Esophagus muscularis mucosa (tissue), 4 donors: Measurements from ENCODE around the gene TMEM121. TPM values are rescaled to one million over a fixed set of nuclear protein-coding genes. Genes with fewer than 3 reads are reported as not detected.
"Not testable (repeated sequence)": the region's sequence is repeated elsewhere in the genome, so short reads cannot be mapped to it uniquely, and the experiment has no call there.

Source experiments
- DNase-seq: peaks from one replicate; pipeline ENCODE4 v3.0.0-alpha.2; 2017; ENCODE audit errors: extremely low spot score
- H3K27ac ChIP-seq, 4 donors: fragments of 200-600 bp; sonication (generic); replicated peaks in 1 of 4; 1 replicate in 3 of 4; 2 replicates in 1 of 4; pipeline ENCODE4 v1.5.1; 2016 to 2019; ENCODE audit warnings: mild to moderate bottlenecking in 1 of 4
- H3K27me3 ChIP-seq, 4 donors: fragments of 200-600 bp; sonication (generic); one replicate each; pipeline versions ENCODE4 v1.5.1 to v1.6.0; 2016 to 2019
- H3K36me3 ChIP-seq, 4 donors: fragments of 200-600 bp; sonication (generic); one replicate each; pipeline ENCODE4 v1.5.1; 2016 to 2019
- H3K4me1 ChIP-seq, 4 donors: fragments of 200-600 bp; sonication (generic); one replicate each; pipeline ENCODE4 v1.5.1; 2016 to 2019
- H3K4me3 ChIP-seq, 4 donors: fragments of 200-600 bp; sonication (generic); 1 replicate in 2 of 4; 2 replicates in 2 of 4; pipeline ENCODE4 v1.5.1; 2016 to 2019; ENCODE audit warnings: mild to moderate bottlenecking in 4 of 4, moderate library complexity in 1 of 4
- H3K9me3 ChIP-seq, 4 donors: fragments of 200-600 bp; sonication (generic); 1 replicate in 3 of 4; 2 replicates in 1 of 4; pipeline ENCODE4 v1.5.1; 2016 to 2019
- EP300 ChIP-seq: sonication (generic); formaldehyde crosslinking; IDR thresholded peaks from one replicate; pipeline ENCODE4 v1.6.1; 2017; ENCODE audit warnings: antibody characterized with exemption
- POLR2A ChIP-seq: fragments of 450-650 bp; IDR thresholded peaks from one replicate; pipeline ENCODE4 v1.6.1; 2017; ENCODE audit warnings: antibody characterized with exemption, moderate library complexity, mild to moderate bottlenecking, low read depth
- POLR2AphosphoS5 ChIP-seq, 2 donors: sonication (generic); formaldehyde crosslinking; IDR thresholded peaks; one replicate each; pipeline ENCODE4 v1.6.1; 2017; ENCODE audit warnings: antibody characterized with exemption in 2 of 2
- WGBS: methylation state at CpG from one replicate; pipeline ENCODE4 v1.1.5; 2018; 5-methylcytosine and 5-hydroxymethylcytosine counted together
- intact Hi-C: fragments of 100-400 bp; cut with DNase I; formaldehyde crosslinking; loops from one replicate; pipeline ENCODE4 v1.15.1; 2023
- total RNA-seq, 4 donors: library from RNA; depleted of rRNA; stranded (reverse); fragments of >200 nt; gene quantifications; one replicate each; pipeline versions ENCODE4 v1.1.0 to v1.2.1, GENCODE V29; 2016
- TF ChIP-seq, protein P1 (sequence below), 3 experiments: fragments of 200-600 bp in 2 of 3; fragments of 450-650 bp in 1 of 3; sonication (generic) in 2 of 3; IDR thresholded peaks; one replicate each; pipeline ENCODE4 v1.5.1; 2017 to 2019; ENCODE audit warnings: antibody characterized with exemption in 3 of 3, mild to moderate bottlenecking in 2 of 3, moderate library complexity in 1 of 3

Gene TMEM121
- total RNA-seq, 4 donors from 2014 or later: 2.9 to 13.0 (median 5.4) TPM

DNA sequence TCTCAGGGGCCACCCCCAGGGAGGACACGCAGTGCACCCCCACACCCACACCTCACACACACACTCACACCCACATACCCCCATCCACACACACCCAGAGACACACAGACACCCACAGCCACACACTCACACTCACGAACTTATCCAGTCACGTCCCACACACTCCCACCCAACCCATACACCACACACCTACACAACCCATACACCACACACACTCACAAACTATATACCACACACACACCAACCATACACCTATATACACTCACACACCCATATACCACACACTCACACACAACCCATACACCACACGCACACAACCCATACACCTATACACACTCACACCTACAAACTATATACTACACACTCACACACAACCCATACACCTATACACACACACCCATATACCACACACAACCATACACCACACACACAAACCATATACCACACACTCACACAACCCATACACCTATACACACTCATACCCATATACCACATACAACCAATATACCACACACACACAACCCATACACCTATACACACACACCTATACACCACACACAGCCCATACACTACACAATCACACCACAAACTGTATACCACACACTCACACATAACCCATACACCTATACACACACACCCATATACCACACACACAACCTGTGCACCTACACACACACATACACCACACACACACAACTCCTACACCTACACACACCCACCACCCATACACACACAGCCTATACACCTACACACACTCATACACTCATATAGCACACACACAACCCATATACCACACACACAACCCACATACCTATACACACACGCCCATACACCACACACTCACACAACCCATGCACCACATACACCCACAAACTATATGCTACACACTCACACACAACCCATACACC, 42.7 kb downstream of the TMEM121 start:
- H3K4me1 ChIP-seq: no peaks in the 10 kb centered on the region
- H3K9me3 ChIP-seq: no peaks in the 10 kb centered on the region
- no peaks in the 10 kb centered on the region for H3K36me3 ChIP-seq
- WGBS: 88% methylated on average over 4 of the region's 5 CpGs
- DNase-seq: no peak
- no peak for TF ChIP-seq EP300
- TF ChIP-seq, protein P1, sequence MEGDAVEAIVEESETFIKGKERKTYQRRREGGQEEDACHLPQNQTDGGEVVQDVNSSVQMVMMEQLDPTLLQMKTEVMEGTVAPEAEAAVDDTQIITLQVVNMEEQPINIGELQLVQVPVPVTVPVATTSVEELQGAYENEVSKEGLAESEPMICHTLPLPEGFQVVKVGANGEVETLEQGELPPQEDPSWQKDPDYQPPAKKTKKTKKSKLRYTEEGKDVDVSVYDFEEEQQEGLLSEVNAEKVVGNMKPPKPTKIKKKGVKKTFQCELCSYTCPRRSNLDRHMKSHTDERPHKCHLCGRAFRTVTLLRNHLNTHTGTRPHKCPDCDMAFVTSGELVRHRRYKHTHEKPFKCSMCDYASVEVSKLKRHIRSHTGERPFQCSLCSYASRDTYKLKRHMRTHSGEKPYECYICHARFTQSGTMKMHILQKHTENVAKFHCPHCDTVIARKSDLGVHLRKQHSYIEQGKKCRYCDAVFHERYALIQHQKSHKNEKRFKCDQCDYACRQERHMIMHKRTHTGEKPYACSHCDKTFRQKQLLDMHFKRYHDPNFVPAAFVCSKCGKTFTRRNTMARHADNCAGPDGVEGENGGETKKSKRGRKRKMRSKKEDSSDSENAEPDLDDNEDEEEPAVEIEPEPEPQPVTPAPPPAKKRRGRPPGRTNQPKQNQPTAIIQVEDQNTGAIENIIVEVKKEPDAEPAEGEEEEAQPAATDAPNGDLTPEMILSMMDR (IDR thresholded peaks at IDR 0.05): no peak
- no peak for TF ChIP-seq POLR2AphosphoS5 (IDR thresholded peaks at IDR 0.05)
- TF ChIP-seq POLR2A: no peak
- intact Hi-C loops: loop anchor here (10.0 kb wide), 1 partner anchor 116 kb away; no protein-coding TSS in a partner anchor
- H3K27ac ChIP-seq: no peak overlapping the region
- H3K27me3 ChIP-seq: no peaks in the 10 kb centered on the region
- no peak overlapping the region for H3K4me3 ChIP-seq

DNA sequence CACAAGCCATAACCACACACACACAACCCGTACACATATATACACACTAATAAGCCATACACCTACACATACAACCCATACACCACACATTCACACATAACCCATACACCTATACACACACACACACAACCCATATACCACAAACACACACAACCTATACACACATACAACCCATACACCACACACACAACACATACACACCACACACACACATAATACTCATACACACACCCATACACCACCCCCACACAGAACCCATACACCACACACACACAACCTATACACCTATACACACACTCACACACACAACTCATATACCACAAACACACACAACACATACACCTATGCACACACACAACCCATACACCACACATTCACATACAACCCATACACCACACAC, 44.1 kb downstream of the TMEM121 start:
- intact Hi-C loops: no loop called here
- Histone ChIP-seq H3K27me3 (no peaks in the 10 kb centered on the region), H3K9me3 (no peaks in the 10 kb centered on the region), H3K27ac (no peak overlapping the region), H3K36me3 (no peaks in the 10 kb centered on the region), H3K4me1 (no peaks in the 10 kb centered on the region), H3K4me3 (no peak overlapping the region)
- 96% methylated on average over 1 of the region's 1 CpG for WGBS
- DNase-seq: no peak
- no peak for TF ChIP-seq POLR2AphosphoS5 (IDR thresholded peaks at IDR 0.05)
- no peak for TF ChIP-seq POLR2A
- TF ChIP-seq EP300: no peak
- TF ChIP-seq, protein P1 (IDR thresholded peaks at IDR 0.05): no peak

DNA sequence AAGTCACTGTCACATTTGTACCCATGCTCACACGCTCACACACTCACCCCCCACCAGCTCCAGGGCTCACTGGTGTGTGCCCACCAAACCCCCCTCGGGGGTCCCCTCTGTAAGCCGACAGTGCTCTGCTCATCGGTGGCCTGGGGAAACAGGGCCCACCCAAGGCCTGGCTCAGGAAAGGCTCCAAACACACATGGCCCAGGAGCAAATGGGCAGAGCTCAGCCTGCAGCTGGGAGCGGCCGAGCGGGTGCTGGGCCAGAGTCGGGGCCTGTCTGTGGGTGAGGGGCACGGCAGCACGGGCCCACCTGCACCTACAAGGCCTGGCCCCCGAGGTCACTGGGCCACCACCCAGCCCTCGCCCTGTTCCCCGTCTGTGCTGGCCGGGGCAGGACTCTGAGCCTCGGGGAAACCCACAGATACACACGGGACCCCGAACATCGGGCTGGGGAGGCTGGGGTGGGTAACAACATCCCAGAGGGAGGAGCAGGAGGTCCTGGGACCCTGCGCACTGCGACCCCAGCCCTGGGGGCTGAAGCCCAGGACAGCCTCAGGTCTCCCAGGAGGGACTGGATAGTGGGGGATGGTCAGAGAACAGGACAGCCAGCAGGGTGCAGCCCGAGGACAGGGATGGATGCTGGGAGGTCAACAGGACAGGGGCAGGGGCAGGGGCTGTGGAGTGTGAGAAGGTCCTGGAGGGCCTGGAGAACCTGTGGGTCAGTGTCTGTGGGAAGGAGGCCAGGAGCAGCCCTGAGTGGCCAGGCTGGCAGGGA, 45.0 kb downstream of the TMEM121 start:
- intact Hi-C loops, H3K4me3 ChIP-seq, H3K9me3 ChIP-seq, H3K27ac ChIP-seq, H3K4me1 ChIP-seq, H3K36me3 ChIP-seq, DNase-seq, H3K27me3 ChIP-seq: not testable (repeated sequence)
- 76% methylated on average over 17 of the region's 21 CpGs for WGBS

DNA sequence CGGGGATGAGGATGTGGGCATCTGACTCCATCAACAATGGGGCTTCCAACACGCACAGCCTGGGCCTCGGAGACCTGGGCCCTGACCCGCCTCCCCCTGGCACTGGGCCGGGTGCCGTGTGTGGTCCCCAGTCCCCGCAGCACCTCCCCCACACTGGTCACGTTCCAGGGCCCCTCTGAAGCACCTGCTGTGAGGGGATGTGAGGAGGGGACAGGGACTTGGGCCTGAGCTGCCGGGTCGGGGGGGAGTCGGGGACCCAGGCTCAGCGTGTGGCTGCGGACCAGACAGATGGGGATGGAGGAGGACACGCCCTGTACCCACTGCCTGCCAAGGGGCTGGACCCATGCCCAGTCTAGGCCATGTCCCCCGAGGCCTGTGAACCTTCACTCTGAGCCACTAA, 45.7 kb downstream of the TMEM121 start:
- no CpG with 5 or more reads among the region's 15 CpGs for WGBS
- DNase-seq, intact Hi-C loops: not testable (repeated sequence)

DNA sequence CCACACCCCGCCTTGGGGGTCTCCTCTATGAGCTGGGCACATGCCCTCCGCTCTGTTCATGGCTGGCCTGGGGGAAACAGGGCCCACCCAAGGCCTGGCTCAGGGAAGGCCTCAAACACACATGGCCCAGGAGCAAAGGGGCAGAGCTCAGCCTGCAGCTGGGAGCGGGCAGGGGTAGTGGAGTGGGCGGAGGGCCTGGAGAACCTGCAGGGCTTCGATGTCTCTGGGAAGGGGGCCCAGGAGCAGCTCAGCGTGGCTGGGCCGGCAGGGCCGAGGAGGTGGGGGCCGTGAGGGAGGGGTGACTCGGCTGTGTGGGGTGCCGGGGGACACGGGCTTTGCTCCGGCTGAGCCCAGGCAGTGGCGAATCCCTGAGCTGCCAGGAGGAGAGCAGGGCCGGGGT, 47.5 kb downstream of the TMEM121 start:
- H3K4me3 ChIP-seq, H3K27me3 ChIP-seq, H3K9me3 ChIP-seq, intact Hi-C loops, DNase-seq, H3K36me3 ChIP-seq, H3K27ac ChIP-seq, H3K4me1 ChIP-seq: not testable (repeated sequence)
- WGBS: 89% methylated on average over 6 of the region's 15 CpGs

More for the DNA sequence above, 45.7 kb downstream of the TMEM121 start:
- H3K4me1 ChIP-seq, H3K27ac ChIP-seq, H3K4me3 ChIP-seq, H3K36me3 ChIP-seq, H3K27me3 ChIP-seq, H3K9me3 ChIP-seq: not testable (repeated sequence)

DNA sequence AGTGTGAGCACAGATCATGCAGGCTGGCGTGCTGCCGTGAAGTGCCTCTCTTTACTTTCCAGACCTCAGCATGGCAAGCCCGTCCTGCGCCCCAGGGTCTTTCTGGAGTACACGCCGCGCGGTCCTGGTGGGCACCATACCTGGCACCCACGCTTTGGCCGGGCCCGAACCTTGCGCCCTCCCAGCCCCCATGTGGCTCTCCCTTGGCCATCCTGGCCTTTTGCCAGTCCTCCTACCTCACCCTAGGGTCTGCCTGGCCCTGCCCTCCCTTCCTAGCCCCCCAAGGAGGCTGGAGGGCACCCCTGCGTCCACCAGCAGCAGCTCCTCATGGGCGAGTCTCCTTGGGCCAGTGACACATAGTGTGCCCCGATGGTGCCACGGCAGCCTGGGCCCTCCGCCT, 48.0 kb downstream of the TMEM121 start:
- H3K9me3 ChIP-seq, DNase-seq, H3K27me3 ChIP-seq, H3K36me3 ChIP-seq, intact Hi-C loops, H3K4me3 ChIP-seq, H3K4me1 ChIP-seq, H3K27ac ChIP-seq: not testable (repeated sequence)
- no CpG with 5 or more reads among the region's 17 CpGs for WGBS

DNA sequence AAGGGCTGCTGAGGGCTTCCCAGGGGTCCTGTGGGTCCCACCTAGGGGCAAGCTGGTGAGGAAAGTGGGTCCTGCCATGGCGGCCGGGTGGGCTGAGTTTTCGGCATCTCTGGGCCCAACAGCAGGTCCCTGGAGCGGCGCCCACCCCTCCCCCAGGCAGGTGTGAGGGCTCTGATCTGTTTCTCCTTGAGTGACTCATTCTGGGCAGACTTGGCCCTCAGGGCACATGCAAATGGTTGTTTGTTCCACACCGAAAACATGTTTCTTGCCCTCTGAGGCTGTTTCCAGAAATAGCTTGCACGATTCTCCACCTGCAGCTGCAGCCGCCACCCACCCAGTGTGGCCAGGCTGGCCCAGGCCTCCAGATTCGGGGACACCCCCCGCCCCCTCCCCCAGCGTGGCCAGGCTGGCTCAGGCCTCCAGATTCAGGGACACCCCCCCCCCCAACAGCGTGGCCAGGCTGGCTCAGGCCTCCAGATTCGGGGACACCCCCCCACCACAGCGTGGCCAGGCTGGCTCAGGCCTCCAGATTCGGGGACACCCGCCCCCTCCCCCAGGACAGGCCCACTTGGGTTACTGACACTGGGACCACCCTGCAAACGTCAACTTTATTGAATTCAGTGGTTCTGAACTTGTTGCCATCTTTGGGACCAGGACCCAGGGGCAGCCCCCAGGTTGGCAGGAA, 48.8 kb downstream of the TMEM121 start:
- H3K4me1 ChIP-seq, H3K9me3 ChIP-seq, DNase-seq, H3K4me3 ChIP-seq, H3K27me3 ChIP-seq, H3K27ac ChIP-seq, H3K36me3 ChIP-seq, intact Hi-C loops: not testable (repeated sequence)
- no CpG with 5 or more reads among the region's 17 CpGs for WGBS
